Activated CD4-positive, alpha-beta T cell treated with anti-CD3 and anti-CD28 coated beads, Interleukin-2, amount 10 ng/mL, durations not matched to agents 24 days and 14 days (primary cell): Measurements from ENCODE around the gene SLC16A6. TPM values are rescaled to one million over a fixed set of nuclear protein-coding genes. Genes with fewer than 3 reads are reported as not detected.
"Not testable (repeated sequence)": the region's sequence is repeated elsewhere in the genome, so short reads cannot be mapped to it uniquely, and the experiment has no call there.

ENCODE experiments used
- DNase-seq: peaks from one replicate; pipeline ENCODE4 v3.0.0; 2022
- H3K27ac Mint-ChIP-seq: one replicate; pipeline ENCODE4 v1.8.0; 2022; ENCODE audit warnings: mild to moderate bottlenecking, mixed read lengths
- H3K27me3 Mint-ChIP-seq: one replicate; pipeline ENCODE4 v1.8.0; 2022; ENCODE audit warnings: mixed read lengths
- H3K36me3 Mint-ChIP-seq: one replicate; pipeline ENCODE4 v1.8.0; 2022; ENCODE audit warnings: low read depth, mild to moderate bottlenecking, mixed read lengths
- H3K4me1 Mint-ChIP-seq: one replicate; pipeline ENCODE4 v1.8.0; 2021; ENCODE audit warnings: mixed read lengths
- H3K4me3 Mint-ChIP-seq: one replicate; pipeline ENCODE4 v1.8.0; 2022; ENCODE audit warnings: mild to moderate bottlenecking, moderate library complexity, mixed read lengths
- H3K9me3 Mint-ChIP-seq: one replicate; pipeline ENCODE4 v1.8.0; 2021; ENCODE audit warnings: mixed read lengths
- intact Hi-C: fragments of 100-400 bp; cut with micrococcal nuclease; formaldehyde crosslinking; loops from one replicate; pipeline ENCODE4 v1.15.1; 2023
- total RNA-seq: library from RNA; stranded (reverse); gene quantifications from 2 replicates; pipeline ENCODE4 v1.2.3, GENCODE V29; 2022

SLC16A6 gene, protein sequence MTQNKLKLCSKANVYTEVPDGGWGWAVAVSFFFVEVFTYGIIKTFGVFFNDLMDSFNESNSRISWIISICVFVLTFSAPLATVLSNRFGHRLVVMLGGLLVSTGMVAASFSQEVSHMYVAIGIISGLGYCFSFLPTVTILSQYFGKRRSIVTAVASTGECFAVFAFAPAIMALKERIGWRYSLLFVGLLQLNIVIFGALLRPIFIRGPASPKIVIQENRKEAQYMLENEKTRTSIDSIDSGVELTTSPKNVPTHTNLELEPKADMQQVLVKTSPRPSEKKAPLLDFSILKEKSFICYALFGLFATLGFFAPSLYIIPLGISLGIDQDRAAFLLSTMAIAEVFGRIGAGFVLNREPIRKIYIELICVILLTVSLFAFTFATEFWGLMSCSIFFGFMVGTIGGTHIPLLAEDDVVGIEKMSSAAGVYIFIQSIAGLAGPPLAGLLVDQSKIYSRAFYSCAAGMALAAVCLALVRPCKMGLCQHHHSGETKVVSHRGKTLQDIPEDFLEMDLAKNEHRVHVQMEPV
- total RNA-seq = 2.6 and 2.7 TPM in 2 replicates

DNA sequence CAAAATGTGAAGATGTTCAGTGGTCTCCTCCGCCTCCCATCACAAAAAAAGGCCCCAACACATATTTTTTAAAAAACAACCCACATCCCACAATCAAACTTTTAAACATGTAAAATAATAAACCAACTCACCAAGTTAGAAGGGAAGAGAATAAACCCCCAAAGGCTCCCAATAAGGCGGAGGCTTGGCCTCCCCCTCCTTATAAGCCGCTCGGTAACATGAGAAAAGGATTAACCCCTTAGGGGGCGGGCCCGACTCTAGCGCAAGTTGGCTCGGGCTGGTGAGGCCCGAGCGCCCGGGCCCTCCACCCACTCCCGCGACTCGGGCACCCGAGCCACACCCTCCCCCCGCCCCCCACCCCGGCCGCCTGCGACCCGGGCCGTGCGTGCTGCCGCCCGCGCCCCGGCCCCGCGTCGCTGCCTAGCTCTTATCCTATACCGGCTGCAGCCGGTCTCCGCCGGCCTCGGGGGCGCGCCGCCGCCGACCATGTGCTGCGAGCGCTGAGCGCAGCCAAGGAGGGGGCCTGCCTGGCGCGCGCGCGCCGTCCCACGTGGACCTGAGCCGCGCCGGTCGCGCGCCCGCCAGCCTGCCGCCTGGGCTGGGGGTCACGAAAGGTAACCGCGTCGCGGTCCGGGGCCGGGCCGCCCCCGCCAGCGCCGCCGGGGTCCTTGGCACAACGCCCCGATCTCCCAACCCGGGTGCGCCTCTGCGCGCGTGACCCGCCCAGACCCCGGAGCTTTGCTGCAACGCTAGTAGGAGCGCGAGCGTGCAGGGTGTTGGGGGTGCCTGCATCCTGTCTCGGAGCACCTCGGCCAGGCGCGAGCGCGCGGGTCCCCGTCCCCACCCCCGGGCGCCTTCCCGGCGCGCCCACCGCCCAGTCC is at the start of gene SLC16A6, which contains the start of gene ARSG:
TSS of gene SLC16A6 (minus strand) at position 173 of the 881 bp plus-strand sequence. CDS start 12,807 bp downstream, outside the sequence.
TSS of gene ARSG (plus strand) at position 541 of the 881 bp plus-strand sequence. CDS start 15,999 bp downstream, outside the sequence.
- intact Hi-C loops = loop anchor here (2.0 to 10.0 kb wide), 5 partner anchors 32 to 1034 kb away; partner anchors contain the start of genes ABCA5 and PRKAR1A
- Mint-ChIP-seq H3K27ac (peak within 1 kb of the TSS; percentile 98), H3K4me1 (peaks cover 46% of the 10 kb centered on the region), H3K36me3 (peaks cover 3% of the 10 kb centered on the region), H3K27me3 (peaks cover 2% of the 10 kb centered on the region), H3K4me3 (peak within 1 kb of the TSS; percentile 98), H3K9me3 (no peaks in the 10 kb centered on the region)
- DNase-seq = peak; percentile 93

DNA sequence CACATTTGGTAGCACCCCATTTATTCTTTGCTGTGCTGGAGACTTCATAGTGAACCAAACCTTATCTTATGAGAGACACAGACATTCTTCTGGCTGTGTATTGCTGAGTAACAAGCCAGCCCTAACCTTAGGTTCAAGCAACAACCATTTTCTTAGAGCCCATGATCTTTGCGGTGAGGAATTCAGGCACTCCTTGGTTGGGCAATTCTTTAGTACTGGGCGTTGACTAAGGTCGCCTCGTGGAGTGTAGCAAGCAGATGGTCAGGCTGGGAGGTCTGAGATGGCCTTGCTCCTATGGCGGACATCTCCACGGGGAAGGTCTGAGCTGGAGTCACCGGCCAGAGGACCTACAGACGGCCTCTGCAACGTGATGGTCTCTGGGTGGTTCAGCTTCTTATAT is 43.5 kb upstream of the SLC16A6 start:
- Mint-ChIP-seq H3K9me3 (peaks cover 14% of the 10 kb centered on the region), H3K4me3 (no peak overlapping the region), H3K27ac (no peak overlapping the region), H3K27me3 (no peaks in the 10 kb centered on the region), H3K4me1 (no peaks in the 10 kb centered on the region), H3K36me3 (peaks cover 4% of the 10 kb centered on the region)
- DNase-seq = no peak
- intact Hi-C loops = no loop called here

DNA sequence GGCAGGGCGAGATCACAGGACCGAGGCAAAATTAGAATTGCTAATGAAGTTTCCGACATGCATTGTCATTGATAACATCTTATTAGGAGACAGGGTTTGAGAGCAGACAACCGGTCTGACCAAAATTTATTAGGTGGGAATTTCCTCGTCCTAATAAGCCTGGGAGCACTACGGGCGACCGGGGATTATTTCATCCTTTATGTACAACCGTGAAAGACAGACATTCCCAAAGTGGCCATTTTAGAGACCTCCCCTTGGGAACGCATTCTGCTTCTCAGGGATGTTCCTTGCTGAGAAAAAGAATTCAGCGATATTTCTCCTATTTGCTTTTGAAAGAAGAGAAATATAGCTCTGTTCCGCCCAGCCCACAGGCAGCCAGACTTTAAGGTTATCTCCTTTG is 41.0 kb upstream of the SLC16A6 start:
- H3K27ac Mint-ChIP-seq, H3K36me3 Mint-ChIP-seq, H3K27me3 Mint-ChIP-seq, intact Hi-C loops, DNase-seq, H3K4me1 Mint-ChIP-seq, H3K4me3 Mint-ChIP-seq: not testable (repeated sequence)
- peaks cover 14% of the 10 kb centered on the region for H3K9me3 Mint-ChIP-seq

DNA sequence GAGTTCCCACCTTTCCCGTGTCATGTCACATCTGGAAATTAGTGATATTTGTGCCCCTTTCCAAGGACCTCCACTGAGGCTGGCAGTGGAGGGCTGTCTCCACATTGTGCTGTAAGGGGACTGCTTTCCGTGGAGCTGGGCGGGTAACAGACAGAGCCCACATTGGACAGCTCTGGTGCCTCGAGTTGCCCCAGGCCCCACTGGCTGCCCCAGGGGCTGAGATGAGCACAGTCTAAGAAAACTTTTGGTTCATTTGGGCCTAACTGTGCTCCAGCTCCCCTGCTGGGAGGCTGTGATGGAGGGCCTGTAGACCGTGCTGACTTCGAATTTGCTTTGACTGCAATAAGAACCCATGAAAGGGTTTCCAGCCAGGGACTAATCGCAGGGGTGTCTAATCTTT is 38.4 kb upstream of the SLC16A6 start:
- peaks cover 4% of the 10 kb centered on the region for H3K36me3 Mint-ChIP-seq
- H3K4me3 Mint-ChIP-seq = no peak overlapping the region
- H3K27ac Mint-ChIP-seq = no peak overlapping the region
- H3K27me3 Mint-ChIP-seq = no peaks in the 10 kb centered on the region
- intact Hi-C loops = no loop called here
- DNase-seq = no peak
- peaks cover 12% of the 10 kb centered on the region for H3K4me1 Mint-ChIP-seq
- H3K9me3 Mint-ChIP-seq = peaks cover 14% of the 10 kb centered on the region

DNA sequence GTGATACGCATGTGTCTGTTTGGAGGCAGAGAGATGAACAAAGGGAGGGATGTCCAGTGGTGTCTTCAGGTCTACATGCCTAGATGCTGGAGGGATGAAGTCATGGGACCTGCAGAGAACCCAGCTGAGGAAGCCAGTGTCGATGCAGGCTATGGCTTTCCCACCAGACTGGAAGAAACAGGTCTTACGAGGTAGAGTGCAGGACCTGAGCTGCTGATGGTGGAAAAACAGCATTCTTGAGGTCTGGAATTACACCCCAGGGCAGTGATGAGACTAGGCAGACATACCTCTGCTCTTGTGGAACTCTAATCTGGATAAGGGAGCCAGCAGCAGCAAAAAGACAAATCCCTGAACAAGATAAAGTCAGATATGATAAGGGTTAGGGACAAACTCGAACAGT is 37.7 kb upstream of the SLC16A6 start:
- H3K27ac Mint-ChIP-seq = no peak overlapping the region
- no peak for DNase-seq
- peaks cover 15% of the 10 kb centered on the region for H3K4me1 Mint-ChIP-seq
- H3K27me3 Mint-ChIP-seq = no peaks in the 10 kb centered on the region
- peaks cover 4% of the 10 kb centered on the region for H3K36me3 Mint-ChIP-seq
- intact Hi-C loops = no loop called here
- no peak overlapping the region for H3K4me3 Mint-ChIP-seq
- H3K9me3 Mint-ChIP-seq = peaks cover 14% of the 10 kb centered on the region

DNA sequence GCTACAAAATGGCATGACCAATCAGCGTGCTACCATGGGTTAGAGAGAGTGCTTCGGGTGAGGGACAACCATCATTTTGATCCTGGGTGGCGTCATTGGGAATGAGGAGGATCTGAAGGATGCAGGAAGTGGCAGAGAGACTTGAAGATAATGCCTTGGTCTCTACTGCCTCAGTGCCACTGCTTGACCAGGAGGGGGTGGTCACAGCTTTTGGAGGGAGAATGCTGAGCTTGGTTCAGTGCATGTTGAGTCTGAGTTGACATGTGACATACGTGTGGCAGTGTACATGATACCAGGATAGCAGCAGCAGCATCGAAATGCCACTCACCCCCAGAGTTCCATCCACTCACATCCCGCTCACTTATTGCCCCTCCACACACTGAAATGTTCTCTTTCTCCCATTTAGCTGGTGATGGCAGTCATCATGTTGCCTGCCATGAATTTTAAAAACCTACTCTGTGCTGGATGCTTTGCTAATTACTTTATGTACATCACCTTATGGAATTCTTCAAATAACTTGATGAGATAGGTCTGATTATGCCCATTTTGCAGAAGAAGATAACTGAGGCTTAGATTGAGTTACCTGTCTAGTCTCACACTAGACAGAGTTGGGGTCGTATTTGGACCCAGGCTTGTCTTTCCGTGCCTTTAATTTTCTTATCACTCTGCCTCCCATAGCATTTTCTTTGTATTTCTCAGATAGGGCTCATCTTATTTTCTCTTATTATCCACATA is 37.1 kb upstream of the SLC16A6 start:
- peaks cover 4% of the 10 kb centered on the region for H3K36me3 Mint-ChIP-seq
- intact Hi-C loops = no loop called here
- no peak for DNase-seq
- no peak overlapping the region for H3K4me3 Mint-ChIP-seq
- peaks cover 12% of the 10 kb centered on the region for H3K9me3 Mint-ChIP-seq
- no peaks in the 10 kb centered on the region for H3K27me3 Mint-ChIP-seq
- no peak overlapping the region for H3K27ac Mint-ChIP-seq
- H3K4me1 Mint-ChIP-seq = peaks cover 17% of the 10 kb centered on the region

DNA sequence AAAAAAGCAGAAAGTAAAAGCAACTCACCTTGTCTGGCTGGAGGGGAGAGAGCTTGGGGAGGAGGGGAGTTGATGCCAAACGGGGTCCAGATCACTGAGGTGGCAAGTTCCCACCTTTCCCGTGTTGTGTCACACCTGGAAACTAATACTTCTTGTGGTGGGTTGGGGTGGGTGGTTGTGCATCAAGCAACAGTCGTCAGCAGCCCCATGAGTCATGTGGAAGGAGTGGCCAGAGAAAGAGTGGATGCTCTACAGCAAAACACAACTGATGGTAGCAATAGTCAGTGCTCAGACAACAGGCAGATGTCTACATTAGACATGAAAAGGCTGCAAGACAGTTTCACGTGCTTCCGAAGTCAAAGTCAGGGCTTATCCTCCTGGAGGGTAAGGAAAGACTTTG is 35.8 kb upstream of the SLC16A6 start:
- no peak for DNase-seq
- peaks cover 17% of the 10 kb centered on the region for H3K4me1 Mint-ChIP-seq
- peaks cover 8% of the 10 kb centered on the region for H3K9me3 Mint-ChIP-seq
- H3K27me3 Mint-ChIP-seq = no peaks in the 10 kb centered on the region
- intact Hi-C loops = no loop called here
- H3K27ac Mint-ChIP-seq = peak overlapping the region; percentile 43
- H3K36me3 Mint-ChIP-seq = peaks cover 2% of the 10 kb centered on the region
- no peak overlapping the region for H3K4me3 Mint-ChIP-seq

DNA sequence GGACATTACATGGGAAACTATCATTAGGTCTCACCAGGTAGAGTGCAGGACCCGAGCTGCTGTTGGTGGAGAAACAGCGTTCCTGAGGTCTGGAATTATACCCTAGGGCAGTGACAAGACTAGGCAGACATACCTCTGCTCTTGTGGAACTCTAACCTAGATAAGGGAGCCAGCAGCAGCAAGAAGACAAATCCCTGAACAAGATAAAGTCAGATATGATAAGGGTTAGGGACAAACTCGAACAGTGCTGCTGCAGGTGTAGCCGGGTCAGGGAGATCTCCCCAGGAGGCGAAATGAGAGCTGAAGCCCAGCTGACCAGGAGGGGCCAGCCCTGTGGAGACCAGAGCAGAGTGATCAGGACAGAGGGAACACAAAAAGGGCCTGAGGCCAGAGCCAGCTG is 35.0 kb upstream of the SLC16A6 start:
- H3K4me1 Mint-ChIP-seq = peaks cover 17% of the 10 kb centered on the region
- intact Hi-C loops = no loop called here
- H3K27ac Mint-ChIP-seq = no peak overlapping the region
- H3K9me3 Mint-ChIP-seq = peaks cover 5% of the 10 kb centered on the region
- H3K4me3 Mint-ChIP-seq = no peak overlapping the region
- H3K36me3 Mint-ChIP-seq = no peaks in the 10 kb centered on the region
- no peak for DNase-seq
- no peaks in the 10 kb centered on the region for H3K27me3 Mint-ChIP-seq

DNA sequence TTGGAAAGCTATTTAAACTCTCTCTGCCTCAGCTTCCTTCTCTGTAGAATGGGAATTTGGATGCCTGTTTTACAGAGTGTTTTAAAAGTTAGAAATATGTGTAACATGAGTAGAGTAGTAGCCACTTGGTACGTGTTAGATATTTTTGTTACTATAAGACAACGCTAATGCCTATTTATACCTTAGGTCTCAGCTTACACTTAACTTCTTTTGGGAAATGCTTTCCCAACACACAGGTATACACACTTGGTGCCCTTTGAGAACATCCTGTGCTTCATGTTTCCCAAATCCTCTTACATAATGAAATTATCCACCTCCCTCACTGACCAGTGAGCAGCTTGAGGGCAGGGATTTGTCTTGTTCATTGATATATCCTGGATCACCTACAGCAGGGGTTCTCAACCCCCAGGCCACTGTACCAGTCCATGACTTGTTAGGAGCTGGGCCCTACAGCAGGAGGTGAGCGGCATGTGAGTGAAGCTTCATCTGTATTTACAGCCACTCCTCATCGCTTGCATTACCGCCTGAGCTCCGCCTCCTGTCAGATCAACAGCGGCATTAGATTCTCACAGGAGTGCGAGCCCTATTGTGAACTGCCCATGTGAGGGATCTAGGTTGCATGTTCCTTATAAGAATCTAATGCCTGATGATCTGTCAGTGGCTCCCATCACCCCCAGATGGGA is 33.9 kb upstream of the SLC16A6 start:
- Mint-ChIP-seq H3K36me3 (no peaks in the 10 kb centered on the region), H3K27ac (no peak overlapping the region), H3K9me3 (no peaks in the 10 kb centered on the region), H3K4me3 (no peak overlapping the region), H3K4me1 (peaks cover 17% of the 10 kb centered on the region), H3K27me3 (no peaks in the 10 kb centered on the region)
- DNase-seq = no peak
- intact Hi-C loops = no loop called here

DNA sequence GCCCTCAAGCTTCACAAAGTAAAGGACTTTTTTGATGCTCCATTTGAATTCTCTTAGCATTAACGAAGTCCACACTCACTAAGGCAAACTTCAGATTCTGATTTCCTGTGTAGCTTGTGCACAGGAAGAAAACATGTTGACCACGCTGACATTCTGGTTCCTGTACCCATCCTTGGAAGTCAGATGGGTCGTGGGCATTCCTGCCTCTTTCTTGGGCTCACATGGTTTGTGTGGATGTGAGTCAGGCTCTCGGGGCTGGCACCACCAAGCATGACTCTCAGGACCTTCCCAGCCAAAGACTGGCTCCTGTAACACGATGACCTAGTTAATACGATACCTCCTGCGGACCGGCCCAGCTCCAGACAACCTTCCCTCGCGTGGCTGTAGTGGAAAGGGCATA is 33.2 kb upstream of the SLC16A6 start:
- H3K27me3 Mint-ChIP-seq = no peaks in the 10 kb centered on the region
- H3K4me3 Mint-ChIP-seq = no peak overlapping the region
- intact Hi-C loops = no loop called here
- H3K9me3 Mint-ChIP-seq = no peaks in the 10 kb centered on the region
- H3K4me1 Mint-ChIP-seq = peaks cover 17% of the 10 kb centered on the region
- DNase-seq = no peak
- H3K36me3 Mint-ChIP-seq = no peaks in the 10 kb centered on the region
- H3K27ac Mint-ChIP-seq = no peak overlapping the region

DNA sequence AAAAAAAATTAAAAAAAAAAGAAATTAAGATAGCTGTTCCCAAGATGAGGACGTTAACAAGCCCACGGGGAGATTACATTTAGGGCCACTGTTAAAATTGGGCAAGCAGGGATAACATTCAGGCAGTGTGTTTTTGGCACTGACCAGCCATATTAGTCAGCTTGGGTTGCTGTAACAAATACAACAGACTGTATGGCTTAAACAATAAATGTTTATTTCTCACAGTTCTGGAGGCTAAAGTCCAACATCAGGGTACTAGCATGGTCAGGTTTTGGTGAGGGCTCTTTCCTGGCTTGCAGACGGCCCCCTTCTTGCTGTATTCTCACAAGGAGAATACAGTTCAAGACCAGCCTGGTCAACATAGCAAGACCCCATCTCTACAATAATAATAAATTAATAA is 31.7 kb upstream of the SLC16A6 start:
- Mint-ChIP-seq H3K27ac (no peak overlapping the region), H3K36me3 (no peaks in the 10 kb centered on the region), H3K9me3 (no peaks in the 10 kb centered on the region), H3K4me1 (peaks cover 16% of the 10 kb centered on the region), H3K27me3 (no peaks in the 10 kb centered on the region), H3K4me3 (no peak overlapping the region)
- intact Hi-C loops = no loop called here
- no peak for DNase-seq

DNA sequence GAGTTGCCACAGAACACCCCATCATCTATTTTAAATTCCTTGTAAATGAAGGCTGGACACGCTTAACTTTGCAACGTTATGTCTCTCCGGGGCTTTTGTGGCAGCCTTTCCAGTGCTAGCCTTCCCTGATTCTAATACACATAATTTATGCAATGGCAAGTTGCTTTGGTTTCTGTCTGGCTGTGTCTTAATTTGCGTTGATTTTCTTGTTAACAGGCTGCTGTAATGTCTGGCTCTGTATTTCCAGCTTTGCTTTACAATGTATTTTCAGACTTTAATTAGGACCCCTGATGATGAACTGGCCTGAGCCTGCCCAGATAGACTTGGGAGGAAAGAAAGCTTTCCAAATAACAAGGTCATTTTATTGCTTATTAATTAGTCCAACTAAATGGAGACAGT is 30.6 kb upstream of the SLC16A6 start:
- Mint-ChIP-seq H3K9me3 (no peaks in the 10 kb centered on the region), H3K27ac (no peak overlapping the region), H3K4me3 (no peak overlapping the region), H3K27me3 (no peaks in the 10 kb centered on the region), H3K4me1 (peaks cover 10% of the 10 kb centered on the region), H3K36me3 (no peaks in the 10 kb centered on the region)
- intact Hi-C loops = no loop called here
- DNase-seq = no peak

DNA sequence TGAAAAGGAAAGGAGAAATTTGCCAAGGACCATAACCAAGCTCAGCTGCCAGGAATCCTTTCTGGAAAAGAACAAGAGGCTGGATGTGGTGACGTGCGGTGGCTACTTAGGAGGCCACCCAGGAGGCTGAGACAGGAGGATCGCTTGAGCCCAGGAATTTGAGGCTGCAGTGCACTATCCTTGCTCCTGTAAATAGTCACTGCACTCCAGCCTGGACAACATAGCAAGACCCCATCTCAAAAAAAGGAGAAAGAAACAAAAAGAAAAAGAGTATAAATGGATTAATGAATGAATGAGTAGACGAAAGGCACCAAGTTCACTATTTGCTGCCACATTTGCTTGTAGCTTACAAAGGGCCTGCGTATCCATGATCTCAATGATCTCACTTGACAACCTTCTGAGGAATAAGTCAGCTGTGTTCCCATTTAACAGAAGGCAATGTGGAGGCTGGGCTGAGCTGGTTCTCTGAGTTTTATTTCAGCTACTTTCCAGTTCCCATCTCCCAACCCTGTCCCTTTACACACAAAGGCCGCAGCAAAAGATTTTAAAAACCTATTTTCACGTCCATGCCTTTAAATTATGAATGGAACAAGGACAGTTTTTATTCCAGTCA is 30.1 kb upstream of the SLC16A6 start:
- H3K27ac Mint-ChIP-seq = no peak overlapping the region
- H3K27me3 Mint-ChIP-seq = no peaks in the 10 kb centered on the region
- peaks cover 10% of the 10 kb centered on the region for H3K4me1 Mint-ChIP-seq
- intact Hi-C loops = no loop called here
- no peaks in the 10 kb centered on the region for H3K36me3 Mint-ChIP-seq
- H3K9me3 Mint-ChIP-seq = peaks cover 3% of the 10 kb centered on the region
- no peak for DNase-seq
- no peak overlapping the region for H3K4me3 Mint-ChIP-seq
